BJ (cell line): ENCODE data around the gene NFAM1. TPM values are rescaled to one million over a fixed set of nuclear protein-coding genes. Genes with fewer than 3 reads are reported as not detected.

Experiments used
- CTCF ChIA-PET: fragments of 350-600 bp; formaldehyde crosslinking; extraction: SDS; loops from one replicate; lab custom pipeline; 2021; ENCODE audit warnings: antibody characterized with exemption, inconsistent platforms; lab: Yijun Ruan, JAX
- POLR2A ChIA-PET: fragments of 300-600 bp; sonication (Branson Sonifier 250); formaldehyde crosslinking; extraction: SDS; loops from one replicate; lab custom pipeline; 2021; ENCODE audit warnings: antibody characterized with exemption; lab: Charles Lee
- DNase-seq: peaks from one replicate; pipeline ENCODE4 v3.0.0-alpha.2; 2011; ENCODE audit warnings: low read depth
- H3K27me3 ChIP-seq: 2 replicates; pipeline ENCODE4 v1.6.0; 2011; ENCODE audit warnings: low read length; ENCODE audit not compliant: control insufficient read depth, insufficient read depth
- H3K36me3 ChIP-seq: 2 replicates; pipeline ENCODE4 v1.5.1; 2011; ENCODE audit warnings: low read length; ENCODE audit not compliant: control insufficient read depth, insufficient read depth
- H3K4me3 ChIP-seq: 2 replicates; pipeline ENCODE4 v1.5.1; 2011; ENCODE audit warnings: low read depth, mild to moderate bottlenecking, control low read depth, low read length
- CTCF ChIP-seq: IDR thresholded peaks from 2 replicates; pipeline ENCODE4 v1.5.1; 2011; ENCODE audit warnings: low read depth, mild to moderate bottlenecking, control low read depth, inconsistent platforms, low read length, moderate library complexity; ENCODE audit not compliant: insufficient read depth
- polyA plus RNA-seq: library from polyadenylated mRNA; depleted of rRNA; stranded (reverse); fragments of >200 nt; gene quantifications from 2 replicates; pipeline ENCODE4 v1.2.3, GENCODE V29; 2011

The NFAM1 gene
- polyA plus RNA-seq, 1 experiment, result 0.01 TPM

GRCh38 chr22:42341779-42342178 lies 90.4 kb downstream of the NFAM1 start:
- H3K27me3 ChIP-seq, result no peaks in the 10 kb centered on the region
- no peak for DNase-seq
- no peak for TF ChIP-seq CTCF
- H3K36me3 ChIP-seq, result no peaks in the 10 kb centered on the region
- ChIA-PET POLR2A (no interaction called here), CTCF (no interaction called here)
- H3K4me3 ChIP-seq, result no peak overlapping the region

GRCh38 chr22:42340829-42341383 lies 91.3 kb downstream of the NFAM1 start:
- no peak for DNase-seq
- H3K36me3 ChIP-seq, result no peaks in the 10 kb centered on the region
- POLR2A ChIA-PET, result no interaction called here
- no peak for TF ChIP-seq CTCF
- H3K27me3 ChIP-seq, result no peaks in the 10 kb centered on the region
- no peak overlapping the region for H3K4me3 ChIP-seq
- CTCF ChIA-PET, result no interaction called here

- POLR2A ChIA-PET, result no interaction called here
Observed at GRCh38 chr22:42340150-42340549, 92.1 kb downstream of the NFAM1 start.

GRCh38 chr22:42338479-42338878 lies 93.7 kb downstream of the NFAM1 start:
- Histone ChIP-seq H3K4me3 (no peak overlapping the region), H3K36me3 (no peaks in the 10 kb centered on the region), H3K27me3 (no peaks in the 10 kb centered on the region)
- no peak for TF ChIP-seq CTCF
- DNase-seq, result no peak
- CTCF ChIA-PET, result no interaction called here
- POLR2A ChIA-PET, result no interaction called here

More at GRCh38 chr22:42340150-42340549, 92.1 kb downstream of the NFAM1 start:
- H3K4me3 ChIP-seq, result no peak overlapping the region
- CTCF ChIA-PET, result no interaction called here
- no peaks in the 10 kb centered on the region for H3K36me3 ChIP-seq
- H3K27me3 ChIP-seq, result no peaks in the 10 kb centered on the region
- no peak for DNase-seq
- TF ChIP-seq CTCF, result no peak

- no peak for TF ChIP-seq CTCF
- H3K27me3 ChIP-seq, result no peaks in the 10 kb centered on the region
- no peaks in the 10 kb centered on the region for H3K36me3 ChIP-seq
- DNase-seq, result no peak
- CTCF ChIA-PET, result no interaction called here
- POLR2A ChIA-PET, result no interaction called here
- H3K4me3 ChIP-seq, result no peak overlapping the region
Observed at GRCh38 chr22:42337356-42337755, 94.8 kb downstream of the NFAM1 start.
